ENCODE data around the gene NKD2.

Gene NKD2

GRCh38 chr5:1032011-1032410 is 23.4 kb downstream of the NKD2 start:
- no peak for DNase-seq

GRCh38 chr5:1032551-1033027 is 24.0 kb downstream of the NKD2 start:
- DNase-seq: no peak

- no peak for DNase-seq
Measured at GRCh38 chr5:1033178-1033577, 24.6 kb downstream of the NKD2 start.

GRCh38 chr5:1033606-1034420 is 25.2 kb downstream of the NKD2 start:
- DNase-seq: no peak

- DNase-seq: no peak
Measured at GRCh38 chr5:1034421-1034905, 25.9 kb downstream of the NKD2 start.

- no peak for DNase-seq
Measured at GRCh38 chr5:1034986-1035385, 26.4 kb downstream of the NKD2 start.

- DNase-seq: no peak
Measured at GRCh38 chr5:1035421-1036405, 27.1 kb downstream of the NKD2 start.

GRCh38 chr5:1036504-1037122 is 28.0 kb downstream of the NKD2 start:
- DNase-seq: no peak

- peak; percentile 7 for DNase-seq
Measured at GRCh38 chr5:1037123-1037670, 28.6 kb downstream of the NKD2 start.

- no peak for DNase-seq
Measured at GRCh38 chr5:1037671-1038416, 29.2 kb downstream of the NKD2 start.

GRCh38 chr5:1038417-1039209 is 30.0 kb downstream of the NKD2 start:
- no peak for DNase-seq

GRCh38 chr5:1039210-1039548 is 30.6 kb downstream of the NKD2 start:
- no peak for DNase-seq

GRCh38 chr5:1039706-1040260 is 31.2 kb downstream of the NKD2 start:
- no peak for DNase-seq

GRCh38 chr5:1040571-1040970 is 32.0 kb downstream of the NKD2 start:
- no peak for DNase-seq

- DNase-seq: no peak
Measured at GRCh38 chr5:1041225-1042143, 32.9 kb downstream of the NKD2 start.

GRCh38 chr5:1042626-1043025 is 34.0 kb downstream of the NKD2 start:
- DNase-seq: no peak

GRCh38 chr5:1043327-1043726 is 34.7 kb downstream of the NKD2 start:
- DNase-seq: no peak

- no peak for DNase-seq
Measured at GRCh38 chr5:1044117-1044516, 35.5 kb downstream of the NKD2 start.

GRCh38 chr5:1045960-1046560 is 37.5 kb downstream of the NKD2 start:
- DNase-seq: no peak
